ENCODE data around the gene FBXL13. TPM values are rescaled to one million over a fixed set of nuclear protein-coding genes. Genes with fewer than 3 reads are reported as not detected.

The FBXL13 gene
- total RNA-seq, 2 donors from 2014 or later: 4.2 to 5.6 TPM

GRCh38 chr7:102869195-102869594 lies 205.4 kb downstream of the FBXL13 start:
- Histone ChIP-seq H3K9me3 (no peaks in the 10 kb centered on the region), H3K4me1 (no peaks in the 10 kb centered on the region), H3K27me3 (no peaks in the 10 kb centered on the region), H3K36me3 (replicated peaks in 1 of 2; ENCODE audit: insufficient read depth in 1 of 2, low read depth in 2 of 2) (no peaks in the 10 kb centered on the region), H3K4me3 (no peak overlapping the region), H3K27ac (no peak overlapping the region)
- TF ChIP-seq, protein P1, sequence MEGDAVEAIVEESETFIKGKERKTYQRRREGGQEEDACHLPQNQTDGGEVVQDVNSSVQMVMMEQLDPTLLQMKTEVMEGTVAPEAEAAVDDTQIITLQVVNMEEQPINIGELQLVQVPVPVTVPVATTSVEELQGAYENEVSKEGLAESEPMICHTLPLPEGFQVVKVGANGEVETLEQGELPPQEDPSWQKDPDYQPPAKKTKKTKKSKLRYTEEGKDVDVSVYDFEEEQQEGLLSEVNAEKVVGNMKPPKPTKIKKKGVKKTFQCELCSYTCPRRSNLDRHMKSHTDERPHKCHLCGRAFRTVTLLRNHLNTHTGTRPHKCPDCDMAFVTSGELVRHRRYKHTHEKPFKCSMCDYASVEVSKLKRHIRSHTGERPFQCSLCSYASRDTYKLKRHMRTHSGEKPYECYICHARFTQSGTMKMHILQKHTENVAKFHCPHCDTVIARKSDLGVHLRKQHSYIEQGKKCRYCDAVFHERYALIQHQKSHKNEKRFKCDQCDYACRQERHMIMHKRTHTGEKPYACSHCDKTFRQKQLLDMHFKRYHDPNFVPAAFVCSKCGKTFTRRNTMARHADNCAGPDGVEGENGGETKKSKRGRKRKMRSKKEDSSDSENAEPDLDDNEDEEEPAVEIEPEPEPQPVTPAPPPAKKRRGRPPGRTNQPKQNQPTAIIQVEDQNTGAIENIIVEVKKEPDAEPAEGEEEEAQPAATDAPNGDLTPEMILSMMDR (IDR thresholded peaks at IDR 0.05): no peak
- ATAC-seq (no peak), DNase-seq (no peak)
- 76 to 92% methylated on average over 5 of the region's 5 CpGs for WGBS, 2 donors
- intact Hi-C loops (cut with DNase I): no loop called here

DNA sequence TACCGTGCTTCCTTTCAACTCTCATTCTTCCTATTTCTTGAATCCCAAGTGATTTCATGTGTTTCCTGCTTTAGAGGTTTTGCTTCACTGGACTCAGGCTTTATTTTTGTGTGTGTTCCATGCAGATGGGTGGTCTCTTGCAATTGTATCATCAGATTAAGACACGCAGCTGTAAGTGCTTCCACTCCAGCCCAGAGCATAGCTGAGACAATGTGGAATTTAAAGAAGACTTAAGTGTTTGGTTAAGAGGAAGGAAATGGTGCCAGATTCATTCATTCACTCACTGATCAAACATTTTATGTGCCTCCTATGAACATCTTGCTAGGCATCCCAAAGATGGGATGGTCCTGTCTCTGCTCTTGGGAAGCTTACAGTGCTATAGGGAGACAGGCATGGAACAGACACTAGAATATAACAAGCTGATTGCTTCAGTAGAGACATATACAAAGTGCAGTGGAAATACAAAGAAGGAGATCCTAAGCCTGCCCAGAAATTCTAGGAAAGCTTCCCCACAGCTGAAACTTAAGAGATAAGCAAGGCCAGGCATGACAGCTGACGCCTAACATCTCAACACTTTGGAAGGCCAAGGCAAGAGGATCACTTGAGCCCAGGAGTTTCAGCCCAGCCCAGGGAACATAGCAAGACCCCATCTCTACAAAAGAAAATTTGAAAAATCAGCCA lies 207.9 kb downstream of the FBXL13 start:
- Histone ChIP-seq H3K27ac (no peak overlapping the region), H3K4me1 (no peaks in the 10 kb centered on the region), H3K27me3 (no peaks in the 10 kb centered on the region), H3K9me3 (no peaks in the 10 kb centered on the region), H3K36me3 (replicated peaks in 1 of 2; ENCODE audit: insufficient read depth in 1 of 2, low read depth in 2 of 2) (no peaks in the 10 kb centered on the region), H3K4me3 (no peak overlapping the region)
- WGBS, 2 donors: 87 to 92% methylated on average over 3 of the region's 3 CpGs
- DNase-seq (no peak), ATAC-seq (no peak)
- TF ChIP-seq POLR2A (IDR thresholded peaks at IDR 0.05): no peak
- TF ChIP-seq, protein P1 (IDR thresholded peaks at IDR 0.05): no peak
- intact Hi-C loops (cut with DNase I): no loop called here

GRCh38 chr7:102864958-102865357 lies 209.6 kb downstream of the FBXL13 start:
- WGBS, 2 donors: 23 to 24% methylated on average over 2 of the region's 2 CpGs
- intact Hi-C loops (cut with DNase I): no loop called here
- DNase-seq (no peak), ATAC-seq (no peak)
- no peaks in the 10 kb centered on the region for H3K36me3 ChIP-seq (replicated peaks in 1 of 2; ENCODE audit: insufficient read depth in 1 of 2, low read depth in 2 of 2)
- H3K4me3 ChIP-seq: no peak overlapping the region
- H3K4me1 ChIP-seq: no peaks in the 10 kb centered on the region
- TF ChIP-seq, protein P1 (IDR thresholded peaks at IDR 0.05): no peak
- TF ChIP-seq POLR2A (IDR thresholded peaks at IDR 0.05): no peak
- H3K27ac ChIP-seq: no peak overlapping the region
- H3K9me3 ChIP-seq: no peaks in the 10 kb centered on the region
- no peaks in the 10 kb centered on the region for H3K27me3 ChIP-seq

DNA sequence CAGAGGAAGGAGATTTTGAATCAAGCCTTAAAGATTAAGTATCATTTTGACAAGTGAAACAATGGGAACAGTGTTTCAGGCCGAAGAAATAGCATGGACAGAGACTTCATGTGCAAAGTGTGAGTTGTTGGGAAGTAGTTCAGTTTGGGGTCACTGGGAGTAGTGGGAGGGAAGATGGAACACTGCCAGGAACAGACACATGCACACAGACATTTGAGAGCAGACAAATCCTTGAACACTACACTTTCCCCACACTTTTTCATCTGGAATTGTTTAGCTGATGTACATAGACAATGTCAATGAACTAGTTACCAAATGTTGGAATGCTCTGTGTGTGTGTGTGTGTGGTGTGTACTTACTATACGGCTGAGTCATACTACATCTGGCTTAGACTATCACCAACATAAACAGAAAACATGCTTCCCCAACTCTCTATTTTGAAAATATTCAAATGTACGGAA lies 214.2 kb downstream of the FBXL13 start:
- Histone ChIP-seq H3K36me3 (replicated peaks in 1 of 2; ENCODE audit: insufficient read depth in 1 of 2, low read depth in 2 of 2) (no peaks in the 10 kb centered on the region), H3K27ac (no peak overlapping the region), H3K27me3 (no peaks in the 10 kb centered on the region), H3K4me3 (no peak overlapping the region), H3K9me3 (no peaks in the 10 kb centered on the region), H3K4me1 (peaks cover 3% of the 10 kb centered on the region)
- intact Hi-C loops (cut with DNase I): no loop called here
- TF ChIP-seq, protein P1 (IDR thresholded peaks at IDR 0.05): no peak
- no peak for TF ChIP-seq POLR2A (IDR thresholded peaks at IDR 0.05)
- WGBS, 2 donors: 58 to 63% methylated on average over 3 of the region's 3 CpGs
- no peak for DNase-seq
- no peak for ATAC-seq

GRCh38 chr7:102859799-102860125 lies 214.8 kb downstream of the FBXL13 start:
- peaks cover 3% of the 10 kb centered on the region for H3K4me1 ChIP-seq
- intact Hi-C loops (cut with DNase I): no loop called here
- no peak for TF ChIP-seq POLR2A (IDR thresholded peaks at IDR 0.05)
- TF ChIP-seq, protein P1 (IDR thresholded peaks at IDR 0.05): no peak
- DNase-seq: no peak
- H3K4me3 ChIP-seq: no peak overlapping the region
- ATAC-seq: no peak
- 78 to 81% methylated on average over 3 of the region's 3 CpGs for WGBS, 2 donors
- no peak overlapping the region for H3K27ac ChIP-seq
- H3K36me3 ChIP-seq (replicated peaks in 1 of 2; ENCODE audit: insufficient read depth in 1 of 2, low read depth in 2 of 2): no peaks in the 10 kb centered on the region
- H3K27me3 ChIP-seq: no peaks in the 10 kb centered on the region
- H3K9me3 ChIP-seq: no peaks in the 10 kb centered on the region
